Femur (tissue), 1 donor: ENCODE data around the gene TSHB.

Source experiments
- DNase-seq: peaks from one replicate; pipeline ENCODE4 v3.0.0-alpha.2; 2017

The TSHB gene

DNA sequence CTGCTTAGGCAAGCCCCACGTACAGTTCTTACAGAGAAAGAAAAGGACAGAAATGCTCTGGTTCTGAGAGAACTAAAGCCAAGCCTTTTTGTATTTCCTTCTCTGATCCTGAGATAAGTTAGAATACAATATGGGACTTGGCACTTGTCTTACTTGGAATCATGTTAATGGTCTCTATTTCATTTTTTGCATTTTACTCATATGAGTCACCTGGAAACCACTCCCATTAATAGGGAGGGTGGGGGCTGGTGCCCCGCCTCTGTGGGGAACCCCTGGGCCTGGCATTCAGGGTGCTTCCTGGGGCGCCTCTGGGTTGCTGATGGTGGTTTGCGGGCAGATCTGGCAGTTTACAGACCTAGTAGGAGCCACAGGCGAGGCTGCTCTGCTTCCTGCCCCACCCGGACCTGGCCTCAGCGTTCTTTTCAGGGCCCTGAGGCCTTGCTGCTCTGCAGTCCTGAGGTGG is 32.9 kb downstream of the TSHB start:
- peak; percentile 31 for DNase-seq

DNA sequence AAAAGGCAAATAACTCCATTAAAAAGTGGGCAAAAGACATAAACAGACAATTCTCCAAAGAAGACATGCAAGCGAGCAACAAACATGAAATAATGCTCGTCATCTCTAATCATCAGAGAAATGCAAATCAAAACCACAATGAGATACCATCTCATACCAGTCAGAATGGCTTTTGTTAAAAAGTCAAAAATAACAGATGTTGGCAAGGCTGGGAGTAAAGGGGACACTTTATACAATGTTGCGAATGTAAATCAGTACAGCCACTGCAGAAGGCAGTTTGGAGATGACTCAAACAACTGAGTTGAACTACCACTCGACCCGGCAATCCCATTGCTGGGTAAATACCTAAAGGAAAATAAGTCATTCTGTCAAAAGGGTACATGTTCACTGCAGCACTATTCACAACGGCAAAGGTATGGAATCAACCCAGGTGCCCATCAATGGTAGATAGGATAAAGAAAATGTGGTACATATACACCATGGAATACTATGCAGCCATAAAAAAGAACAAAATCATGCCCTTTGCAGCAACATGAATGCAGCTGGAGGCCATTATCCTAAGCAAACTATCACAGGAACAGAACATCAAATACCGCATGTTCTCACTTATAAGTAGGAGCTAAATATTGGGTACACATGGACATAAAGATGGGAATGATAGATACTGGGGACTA is 33.7 kb downstream of the TSHB start:
- DNase-seq = no peak

DNA sequence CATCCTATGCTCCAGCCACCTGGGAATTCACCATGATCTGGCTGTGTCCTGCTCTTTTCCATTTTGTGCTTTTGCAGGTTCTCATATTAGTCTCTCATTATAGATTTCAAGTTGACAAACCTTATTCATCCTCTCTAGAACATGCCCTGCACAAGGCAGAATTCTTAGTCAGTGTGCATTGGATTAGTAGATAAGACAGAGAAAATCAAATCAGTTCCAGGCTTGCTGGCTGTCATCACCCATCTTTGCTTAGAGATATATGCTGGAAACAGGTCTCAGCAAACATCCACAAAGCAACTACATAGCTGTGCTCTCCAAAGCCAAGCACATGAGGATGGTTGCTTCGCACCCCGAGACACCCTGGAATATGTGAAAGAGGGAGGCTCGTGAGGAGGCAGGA is 34.8 kb downstream of the TSHB start:
- no peak for DNase-seq

DNA sequence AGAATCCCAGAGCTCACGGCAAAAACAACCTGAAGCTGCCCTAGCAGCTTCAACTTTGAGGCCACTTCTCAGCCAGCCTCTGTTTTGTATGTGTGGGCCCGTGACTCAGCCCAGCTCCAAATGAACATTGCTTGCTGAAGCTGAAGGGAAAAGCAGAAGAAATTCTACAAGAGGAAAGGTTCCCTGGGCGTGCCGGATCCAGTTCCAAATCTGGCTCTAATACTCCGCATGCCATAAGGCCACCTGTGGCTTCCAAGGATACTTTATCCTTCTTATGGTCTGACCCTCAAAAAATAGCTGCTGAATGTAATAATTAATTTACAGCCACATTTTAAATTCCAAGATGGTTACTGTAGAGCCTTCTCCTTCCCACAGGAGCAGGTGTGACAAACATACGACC is 35.4 kb downstream of the TSHB start:
- no peak for DNase-seq

DNA sequence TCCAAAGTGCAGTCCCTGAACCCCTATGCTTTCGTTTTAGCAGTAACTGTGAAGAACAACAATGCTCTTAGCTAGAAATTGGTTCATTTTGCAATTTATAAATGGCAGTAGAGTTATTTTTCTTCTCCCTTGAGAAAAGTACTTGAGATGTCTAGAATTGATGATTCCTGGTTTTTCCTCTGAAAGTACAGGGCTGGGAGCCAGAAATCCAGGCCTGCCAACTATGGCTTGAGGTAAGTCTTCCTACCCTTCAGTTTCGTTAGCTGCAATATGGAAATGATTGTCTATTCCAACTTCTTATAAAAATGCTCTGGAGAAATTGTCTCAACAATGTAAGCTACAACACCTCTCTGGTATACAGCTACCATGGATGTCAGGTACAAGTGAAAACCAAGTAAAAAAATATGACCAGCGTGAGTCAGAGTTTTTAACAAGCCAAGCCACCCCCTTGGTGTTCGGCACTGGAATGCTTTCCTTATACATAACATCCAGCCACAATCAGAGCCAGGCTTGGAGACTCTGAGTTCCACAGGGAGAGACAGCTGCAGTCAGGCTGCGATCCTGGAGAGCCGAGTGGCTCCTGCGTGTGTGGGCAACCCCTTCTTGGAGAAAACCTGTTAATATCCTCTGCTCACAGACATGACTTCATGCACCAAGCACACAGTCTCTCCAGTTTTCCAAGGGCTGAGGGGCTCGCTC is 37.7 kb downstream of the TSHB start:
- peak; percentile 51 for DNase-seq

DNA sequence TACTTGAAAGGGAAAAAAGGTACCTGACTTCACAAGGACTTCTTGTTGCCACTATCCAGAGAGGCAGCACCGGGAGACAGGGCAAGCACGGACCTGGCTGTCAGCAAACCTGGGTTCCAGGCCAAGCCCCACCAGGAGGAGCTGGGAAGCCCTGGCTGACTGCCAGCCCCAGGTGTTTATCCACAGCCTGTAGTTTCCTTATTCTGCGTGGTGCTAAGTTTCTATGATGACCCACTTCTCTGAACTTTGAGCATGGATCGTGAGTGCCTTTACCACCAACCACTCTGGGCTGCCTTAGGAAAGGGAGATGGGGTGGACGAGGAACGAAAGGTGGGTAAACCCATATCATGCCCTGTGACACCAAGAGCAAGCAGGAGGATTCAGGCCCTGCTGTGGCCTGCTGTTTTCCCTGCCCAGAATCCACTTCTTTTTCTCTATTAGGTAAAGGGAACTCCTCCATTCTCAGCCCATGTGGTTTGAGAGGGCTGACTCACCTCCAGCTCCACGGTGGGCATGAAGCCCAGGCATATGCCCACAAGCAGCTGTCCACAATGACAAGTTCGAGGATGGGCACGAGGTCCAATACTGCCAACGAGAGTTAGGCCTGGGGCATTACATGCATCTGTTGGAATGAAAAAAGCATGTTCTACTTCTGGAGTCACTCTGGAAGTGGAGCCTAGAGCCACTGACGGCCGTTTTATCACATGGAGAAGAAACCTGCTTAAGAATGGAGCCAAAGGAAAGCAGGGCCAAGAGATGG is 39.4 kb downstream of the TSHB start:
- no peak for DNase-seq

DNA sequence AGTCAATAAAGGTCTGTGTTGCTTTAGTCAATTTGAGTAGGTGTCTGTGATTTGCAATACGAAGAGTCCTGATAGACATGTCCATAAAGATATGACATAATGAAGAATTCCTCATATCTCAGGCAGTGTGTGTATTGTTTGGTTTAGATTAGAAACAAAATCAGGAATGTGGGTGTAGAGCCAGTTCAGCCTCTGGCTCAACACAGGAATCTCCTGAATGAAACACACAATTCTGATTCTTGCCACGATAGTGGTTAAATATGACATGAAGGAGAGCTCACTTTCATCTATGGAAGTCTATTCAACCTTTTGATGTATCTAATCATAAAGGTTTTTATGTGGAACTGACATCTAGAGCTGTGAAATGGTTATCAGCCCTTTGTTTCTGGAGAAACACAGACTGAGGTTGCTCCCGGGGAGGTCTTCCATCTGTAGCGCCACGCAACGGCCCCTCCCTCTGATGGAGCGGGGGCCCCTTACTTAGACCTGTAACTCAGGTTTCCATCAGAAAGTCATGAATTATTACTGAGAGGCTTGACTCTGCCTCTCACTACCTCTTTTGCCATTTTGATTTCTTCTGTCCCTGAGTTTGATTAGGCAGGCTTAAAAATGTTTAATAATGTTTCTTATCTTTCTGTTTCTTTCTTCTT is 40.2 kb downstream of the TSHB start:
- DNase-seq = no peak

DNA sequence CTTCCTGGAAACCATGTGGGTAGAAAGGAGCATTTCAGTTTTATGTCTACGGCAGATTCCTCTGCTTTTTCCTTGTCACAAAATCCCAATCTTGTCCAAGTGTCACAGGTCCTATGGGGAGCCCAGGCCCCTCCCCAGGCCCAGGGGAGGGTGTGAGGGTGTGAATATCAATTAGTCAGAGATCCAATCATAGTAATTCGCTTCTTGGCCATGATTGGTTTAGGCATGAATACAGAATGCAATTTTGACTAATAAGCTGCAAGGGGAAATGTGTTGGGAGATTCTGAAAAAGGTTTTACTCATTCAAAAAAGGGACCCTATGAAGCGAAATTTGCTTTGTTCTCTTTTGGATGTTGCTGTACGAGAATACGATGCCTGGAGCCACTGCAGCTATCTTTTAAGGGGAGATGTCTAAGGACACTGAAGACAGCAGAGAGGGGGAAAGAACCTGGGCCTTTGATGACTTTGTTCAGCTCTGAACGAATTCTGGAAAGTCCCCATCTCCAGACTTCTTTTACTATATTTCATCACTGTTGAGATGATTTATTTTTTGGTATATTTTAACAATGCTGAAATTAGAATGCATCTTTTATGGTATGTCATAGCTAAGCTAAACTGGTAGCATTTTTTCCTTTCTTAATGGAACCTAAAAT is 41.5 kb downstream of the TSHB start:
- no peak for DNase-seq

DNA sequence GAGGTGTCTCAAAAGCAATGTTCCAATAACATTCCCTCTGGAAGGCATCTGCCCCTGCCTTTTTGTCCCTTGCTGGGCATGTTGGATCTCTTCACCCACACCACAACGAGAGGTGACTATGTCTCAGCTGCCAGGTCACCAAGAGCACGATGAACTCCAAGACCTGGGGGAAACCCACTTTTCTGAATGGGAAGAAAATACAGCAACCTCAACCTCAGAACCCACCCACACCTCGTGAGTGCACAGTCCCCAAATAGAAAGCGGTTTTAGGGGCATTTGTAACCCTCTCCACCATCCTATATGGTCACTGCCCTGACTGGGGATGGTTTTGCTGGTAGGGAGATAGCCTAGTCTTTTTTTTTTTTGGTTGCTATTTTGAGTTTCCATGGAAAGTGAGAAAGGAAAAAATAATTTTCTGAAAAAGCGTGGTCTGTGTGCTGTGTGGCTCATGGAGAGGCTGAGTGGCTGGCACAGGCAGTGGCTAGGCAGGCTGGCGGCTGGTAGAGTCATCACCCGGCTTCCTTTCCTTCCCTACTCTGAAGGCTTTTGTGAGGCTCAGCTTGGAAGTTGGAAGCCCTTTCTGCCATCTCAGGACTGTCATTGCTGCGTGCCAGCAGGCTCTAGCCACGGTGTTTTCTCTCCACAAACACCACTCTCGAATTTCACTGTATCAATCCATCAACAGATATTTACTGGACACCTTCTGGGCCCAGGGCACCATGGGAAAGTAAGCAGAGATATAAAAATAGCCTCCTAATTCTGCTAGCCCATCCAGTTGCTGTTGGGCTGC is 43.9 kb downstream of the TSHB start:
- peak; percentile 66 for DNase-seq

DNA sequence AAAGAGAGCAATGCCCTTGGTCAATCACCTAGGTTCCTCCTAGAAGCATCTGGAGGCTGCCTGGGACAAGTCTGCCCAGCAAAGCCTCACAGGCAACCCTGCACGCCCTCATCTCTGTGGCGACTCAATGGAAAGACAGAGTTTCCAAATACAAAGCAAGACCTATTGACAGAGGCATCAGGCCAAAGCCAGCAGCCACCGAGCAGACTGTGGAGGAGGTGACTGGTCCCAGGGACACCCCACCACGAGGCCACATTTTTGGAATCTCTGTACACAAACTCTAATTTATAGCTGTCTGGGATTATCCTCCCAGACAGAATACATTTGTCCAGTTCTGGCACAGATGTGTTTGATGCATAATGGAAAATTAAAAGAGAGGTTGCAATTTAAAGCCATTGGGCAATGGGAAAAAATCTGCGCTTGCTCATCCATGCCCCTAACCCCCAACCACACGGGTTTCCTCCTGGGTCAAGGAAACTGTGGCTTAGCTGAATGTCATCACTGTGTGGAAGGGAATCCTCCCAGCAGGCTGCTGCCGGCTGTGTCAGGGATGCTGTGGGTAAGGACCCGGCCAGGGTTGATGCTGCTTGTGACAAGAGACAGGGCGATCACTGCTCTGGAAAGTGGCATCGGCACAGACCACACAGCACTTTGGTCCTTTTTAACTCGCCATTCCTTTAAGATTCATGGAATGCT is 45.4 kb downstream of the TSHB start:
- peak; percentile 64 for DNase-seq

DNA sequence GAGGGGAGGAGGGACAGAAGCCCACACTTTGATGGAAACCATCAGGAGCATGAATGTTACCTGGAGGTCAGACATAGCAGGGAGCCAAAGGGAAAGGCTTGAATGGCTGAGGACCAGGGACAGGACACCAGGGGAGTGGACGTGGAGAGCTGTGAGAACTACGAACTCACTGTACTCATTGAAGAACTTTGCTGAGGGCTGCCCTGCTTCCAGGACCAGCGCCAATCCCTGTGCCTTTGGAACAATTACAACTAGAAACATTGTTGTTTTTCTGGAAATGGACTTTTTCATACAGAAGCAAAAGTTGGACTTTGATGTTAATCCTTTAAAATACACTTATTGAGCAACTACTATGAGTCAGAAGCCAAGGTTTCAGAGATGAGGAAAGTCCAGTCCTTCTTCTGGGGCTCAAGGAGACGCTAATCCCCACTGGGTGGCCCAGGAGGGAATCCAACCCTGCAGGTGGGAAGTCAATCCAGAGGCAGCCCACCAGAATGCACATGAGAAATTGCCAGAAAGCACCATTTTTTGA is 46.8 kb downstream of the TSHB start:
- DNase-seq = no peak

DNA sequence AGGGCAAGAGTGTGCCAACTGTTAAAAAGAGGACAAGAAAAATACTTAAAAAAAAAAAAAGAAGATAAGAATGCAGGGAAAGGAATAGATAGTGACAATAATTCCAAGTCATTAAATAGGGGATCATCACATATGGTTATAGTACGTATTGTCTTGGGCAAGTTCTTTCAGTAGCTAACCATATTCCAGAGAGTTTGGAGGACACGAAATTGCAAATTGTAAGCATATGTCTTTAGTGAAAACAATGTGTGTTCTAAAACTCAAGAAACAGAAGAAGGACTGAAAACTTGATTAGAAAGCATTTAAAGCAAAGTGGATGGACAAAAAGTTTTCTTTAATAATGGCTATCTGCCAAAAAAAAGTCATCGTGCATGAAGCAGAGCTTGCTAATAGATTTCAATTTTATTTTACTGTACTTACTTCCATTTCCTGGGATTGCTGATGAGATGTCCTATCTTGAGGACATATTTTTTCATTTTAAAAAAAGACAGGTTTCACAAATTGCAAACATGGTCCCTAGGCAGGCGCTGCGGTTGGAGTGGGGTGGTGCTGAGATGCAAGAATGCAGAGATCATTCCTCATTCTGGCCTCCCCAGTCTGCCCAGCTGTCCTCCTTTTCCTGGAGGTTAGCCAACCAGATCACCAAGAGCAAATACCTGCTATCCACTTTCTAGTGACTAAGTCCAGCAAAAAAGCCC is 47.8 kb downstream of the TSHB start:
- no peak for DNase-seq

DNA sequence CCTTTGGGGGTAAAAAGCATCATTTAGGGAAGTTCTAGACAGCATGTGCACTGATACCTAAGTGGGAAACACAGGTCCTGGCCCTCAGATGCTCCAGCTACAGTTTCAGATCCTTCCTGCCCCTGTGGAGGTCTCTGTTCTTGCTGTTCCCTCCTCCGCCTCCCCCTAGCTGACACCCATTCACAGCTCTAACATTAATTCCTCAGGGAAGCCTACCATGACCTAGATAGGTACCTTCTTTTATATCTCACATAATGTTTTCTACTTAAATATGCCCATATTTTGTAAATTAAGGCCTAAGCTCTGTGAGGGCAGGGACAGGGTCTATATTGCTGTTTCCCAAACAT is 48.3 kb downstream of the TSHB start:
- DNase-seq = no peak

DNA sequence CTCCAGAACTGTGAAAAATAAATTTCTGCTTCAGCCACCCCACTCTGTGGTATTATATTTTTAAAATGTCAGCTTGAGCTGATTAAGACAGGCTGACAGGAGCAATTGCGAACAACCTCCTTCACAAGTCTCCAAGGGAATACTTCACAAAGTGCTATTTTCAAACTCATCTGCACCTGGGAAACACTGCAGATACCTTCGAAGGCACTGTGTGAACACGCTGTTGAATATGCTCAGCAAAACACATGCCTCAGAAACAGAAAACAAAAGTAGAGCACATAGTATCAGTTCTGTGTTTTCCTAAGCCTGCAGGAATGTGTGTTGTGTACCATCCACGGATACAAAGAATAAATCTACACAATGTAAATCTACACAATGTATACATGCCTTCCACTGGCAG is 49.1 kb downstream of the TSHB start:
- DNase-seq = no peak

DNA sequence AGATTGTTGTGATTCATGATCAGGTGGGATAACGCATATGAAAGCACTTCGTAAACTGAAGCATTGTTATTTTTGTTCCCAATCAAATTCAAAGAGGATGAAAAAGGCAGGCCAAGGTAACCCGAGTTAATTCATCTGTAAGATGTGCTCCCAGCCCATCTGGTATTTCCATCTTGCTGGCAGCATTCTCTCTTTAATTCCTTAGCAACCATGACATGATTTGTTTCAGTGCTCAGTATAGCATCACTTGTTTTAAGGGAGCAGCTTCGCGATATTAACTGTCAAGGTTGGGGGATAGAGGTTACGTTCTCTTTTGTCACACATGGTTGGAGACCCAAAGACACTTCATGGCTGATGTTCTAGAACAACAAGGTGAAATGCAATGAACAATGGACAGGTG is 53.3 kb downstream of the TSHB start:
- DNase-seq = no peak
